GM21529 (cell line): Measurements from ENCODE around the gene SOX6.

Source experiments
- ATAC-seq: cut with Tn5 transposase; IDR thresholded peaks from one replicate; pipeline ENCODE4 v1.9.1; 2021; ENCODE audit not compliant: unreplicated experiment

The SOX6 gene

GRCh38 chr11:16321148-16321547 is 35.2 kb downstream of the SOX6 start:
- ATAC-seq = no peak

- no peak for ATAC-seq
These were observed 38.0 kb downstream of the SOX6 start for GRCh38 chr11:16318320-16318719.

GRCh38 chr11:16317712-16318111 is 38.6 kb downstream of the SOX6 start:
- no peak for ATAC-seq

- no peak for ATAC-seq
These were observed 42.5 kb downstream of the SOX6 start for GRCh38 chr11:16313846-16314245.

GRCh38 chr11:16312233-16312765 is 44.0 kb downstream of the SOX6 start:
- ATAC-seq = no peak

- ATAC-seq = no peak
These were observed 44.5 kb downstream of the SOX6 start for GRCh38 chr11:16311831-16312230.

GRCh38 chr11:16310943-16311342 is 45.4 kb downstream of the SOX6 start:
- ATAC-seq = no peak

GRCh38 chr11:16309226-16309625 is 47.1 kb downstream of the SOX6 start:
- ATAC-seq = no peak

- no peak for ATAC-seq
These were observed 54.9 kb downstream of the SOX6 start for GRCh38 chr11:16301462-16301861.

- no peak for ATAC-seq
These were observed 56.2 kb downstream of the SOX6 start for GRCh38 chr11:16299884-16300782.

- no peak for ATAC-seq
These were observed 57.0 kb downstream of the SOX6 start for GRCh38 chr11:16299390-16299789.

- no peak for ATAC-seq
These were observed 59.0 kb downstream of the SOX6 start for GRCh38 chr11:16297332-16297731.

- ATAC-seq = no peak
These were observed 60.1 kb downstream of the SOX6 start for GRCh38 chr11:16296273-16296672.

- ATAC-seq = no peak
These were observed 60.8 kb downstream of the SOX6 start for GRCh38 chr11:16295592-16295991.

- ATAC-seq = no peak
These were observed 63.1 kb downstream of the SOX6 start for GRCh38 chr11:16293204-16293681.

GRCh38 chr11:16292167-16292859 is 64.0 kb downstream of the SOX6 start:
- no peak for ATAC-seq

GRCh38 chr11:16291729-16292128 is 64.6 kb downstream of the SOX6 start:
- no peak for ATAC-seq

GRCh38 chr11:16289541-16289940 is 66.8 kb downstream of the SOX6 start:
- no peak for ATAC-seq

GRCh38 chr11:16287630-16288280 is 68.6 kb downstream of the SOX6 start:
- no peak for ATAC-seq

- no peak for ATAC-seq
These were observed 70.3 kb downstream of the SOX6 start for GRCh38 chr11:16286095-16286494.

GRCh38 chr11:16280256-16280682 is 76.1 kb downstream of the SOX6 start:
- no peak for ATAC-seq
